Mesothelial cell of epicardium (in vitro differentiated cells): ENCODE measurements around the gene DCDC2B. TPM values are rescaled to one million over a fixed set of nuclear protein-coding genes. Genes with fewer than 3 reads are reported as not detected.

Experiments used
- DNase-seq, 2 experiments: peaks; one replicate each; pipeline ENCODE4 v3.0.0; 2021; ENCODE audit warnings: low spot score in 2 of 2; ENCODE audit not compliant: unreplicated experiment in 2 of 2
- H3K27ac Mint-ChIP-seq: 2 replicates; pipeline ENCODE4 v1.8.0; 2021; ENCODE audit warnings: mixed read lengths
- H3K27me3 Mint-ChIP-seq: 2 replicates; pipeline ENCODE4 v1.8.0; 2021; ENCODE audit warnings: low read depth, mixed read lengths
- H3K36me3 Mint-ChIP-seq: 2 replicates; pipeline ENCODE4 v1.8.0; 2021; ENCODE audit warnings: mixed read lengths
- H3K4me1 Mint-ChIP-seq: 2 replicates; pipeline ENCODE4 v1.8.0; 2021; ENCODE audit warnings: mixed read lengths
- H3K4me3 Mint-ChIP-seq: 2 replicates; pipeline ENCODE4 v1.8.0; 2021; ENCODE audit warnings: mild to moderate bottlenecking, moderate library complexity, mixed read lengths
- H3K9me3 Mint-ChIP-seq: 2 replicates; pipeline ENCODE4 v1.8.0; 2021; ENCODE audit warnings: mixed read lengths
- CTCF ChIP-seq: fragments of 200-600 bp; sonication (generic); IDR thresholded peaks from one replicate; pipeline ENCODE4 v1.5.0; 2021; ENCODE audit warnings: antibody characterized with exemption; ENCODE audit not compliant: unreplicated experiment
- total RNA-seq: library from RNA; stranded (reverse); gene quantifications from 3 replicates; pipeline ENCODE4 v1.2.1, GENCODE V29; 2021

The DCDC2B gene
- total RNA-seq, 1 donor from 2014 or later, result not detected

GRCh38 chr1:32242341-32242851 lies 33.5 kb downstream of the DCDC2B start:
- Mint-ChIP-seq H3K27ac (no peak overlapping the region), H3K4me3 (peak overlapping the region; percentile 36), H3K27me3 (no peaks in the 10 kb centered on the region), H3K4me1 (peaks cover 25% of the 10 kb centered on the region), H3K9me3 (no peaks in the 10 kb centered on the region), H3K36me3 (no peaks in the 10 kb centered on the region)
- DNase-seq, result no peak
- no peak for TF ChIP-seq CTCF

GRCh38 chr1:32246888-32247273 lies 38.0 kb downstream of the DCDC2B start, which contains the start of gene FAM167B:
FAM167B (plus strand) TSS chr1:32247222; CDS start chr1:32247422, 200 bp downstream.
- H3K36me3 Mint-ChIP-seq, result no peaks in the 10 kb centered on the region
- no peak for TF ChIP-seq CTCF
- H3K4me3 Mint-ChIP-seq, result no peak within 1 kb of the TSS
- peaks cover 20% of the 10 kb centered on the region for H3K4me1 Mint-ChIP-seq
- no peak for DNase-seq
- no peaks in the 10 kb centered on the region for H3K9me3 Mint-ChIP-seq
- H3K27ac Mint-ChIP-seq, result no peak within 1 kb of the TSS
- no peaks in the 10 kb centered on the region for H3K27me3 Mint-ChIP-seq

GRCh38 chr1:32247452-32247851 lies 38.6 kb downstream of the DCDC2B start:
- Mint-ChIP-seq H3K4me3 (no peak overlapping the region), H3K4me1 (peaks cover 21% of the 10 kb centered on the region), H3K9me3 (no peaks in the 10 kb centered on the region), H3K27ac (no peak overlapping the region), H3K27me3 (no peaks in the 10 kb centered on the region), H3K36me3 (no peaks in the 10 kb centered on the region)
- no peak for TF ChIP-seq CTCF
- no peak for DNase-seq

GRCh38 chr1:32247983-32248889 lies 39.3 kb downstream of the DCDC2B start:
- peaks cover 19% of the 10 kb centered on the region for H3K4me1 Mint-ChIP-seq
- H3K36me3 Mint-ChIP-seq, result no peaks in the 10 kb centered on the region

GRCh38 chr1:32249831-32250525 lies 41.1 kb downstream of the DCDC2B start:
- DNase-seq, result no peak
- H3K27ac Mint-ChIP-seq, result no peak overlapping the region
- no peak for TF ChIP-seq CTCF
- no peak overlapping the region for H3K4me3 Mint-ChIP-seq
- H3K27me3 Mint-ChIP-seq, result no peaks in the 10 kb centered on the region
- H3K9me3 Mint-ChIP-seq, result no peaks in the 10 kb centered on the region
- no peaks in the 10 kb centered on the region for H3K36me3 Mint-ChIP-seq
- H3K4me1 Mint-ChIP-seq, result peaks cover 19% of the 10 kb centered on the region

More at GRCh38 chr1:32247983-32248889, 39.3 kb downstream of the DCDC2B start:
- DNase-seq, result peak; percentile 57 to 79
- no peaks in the 10 kb centered on the region for H3K9me3 Mint-ChIP-seq
- no peaks in the 10 kb centered on the region for H3K27me3 Mint-ChIP-seq
- no peak overlapping the region for H3K27ac Mint-ChIP-seq
- TF ChIP-seq CTCF, result peak; percentile 83
- no peak overlapping the region for H3K4me3 Mint-ChIP-seq
